ENCODE measurements around the gene SF3B5.

Gene SF3B5

DNA sequence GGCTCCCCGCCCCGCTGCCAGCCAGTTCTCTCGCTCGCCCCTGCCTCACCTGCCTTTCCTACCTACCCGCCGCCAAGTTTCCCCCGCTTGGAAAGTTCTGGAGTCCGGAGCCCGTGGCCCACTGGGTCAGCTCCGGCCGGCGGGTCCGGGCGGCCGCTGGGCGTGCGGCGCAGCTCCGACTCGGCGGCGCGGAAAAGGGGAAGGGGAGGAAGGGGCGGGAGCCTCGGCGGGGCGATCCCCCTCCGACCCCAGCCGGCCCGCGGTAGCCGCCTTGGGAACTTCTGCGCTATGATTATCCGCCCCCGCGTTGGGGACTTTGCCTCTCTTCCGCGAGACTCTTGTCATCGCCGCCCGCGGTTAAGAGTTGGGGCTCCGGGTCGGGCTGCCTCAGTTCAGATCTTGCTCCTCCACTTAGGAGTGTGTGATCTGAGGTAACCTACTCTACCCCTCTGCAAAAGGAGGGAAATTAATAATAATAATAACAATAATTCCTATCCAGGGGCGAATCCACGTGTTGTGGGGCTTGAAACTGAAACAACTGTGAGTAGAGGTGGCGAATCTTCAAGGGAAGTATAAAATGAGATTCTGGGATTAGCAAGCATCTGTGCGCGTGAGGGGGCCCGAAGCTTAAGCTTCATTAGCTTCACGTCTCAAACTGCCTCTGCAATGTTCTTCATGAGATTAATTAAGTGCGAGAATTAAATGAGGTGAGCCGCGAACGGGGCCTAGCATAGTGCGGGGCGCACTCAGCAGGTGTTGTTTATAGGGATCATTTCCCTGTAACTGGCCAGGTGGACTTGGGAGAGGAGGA lies 30.8 kb downstream of the SF3B5 start:
- no peak overlapping the region for H3K27ac ChIP-seq (replicated peaks; ENCODE audit: low read length)
- H3K27me3 ChIP-seq (ENCODE audit: control insufficient read depth in 3 of 3, insufficient read depth in 3 of 3, low read depth in 1 of 3, low read length in 3 of 3): peaks cover 0 to 72% (median 27%) of the 10 kb centered on the region in 3 experiments
- DNase-seq (ENCODE audit: low spot score): peak; percentile 32
- peak overlapping the region; percentile 99 for H3K4me2 ChIP-seq (ENCODE audit: insufficient read depth, low read length, poor library complexity, severe bottlenecking)
- H3K9me3 ChIP-seq (replicated peaks in 1 of 2; ENCODE audit: control insufficient read depth in 2 of 2, insufficient read depth in 1 of 2, low read depth in 1 of 2, low read length in 2 of 2): no peaks in the 10 kb centered on the region
- H3K4me3 ChIP-seq (ENCODE audit: low read length in 2 of 2): peak overlapping the region; percentile 55 to 93
- no peak overlapping the region for H3K14ac ChIP-seq (ENCODE audit: low read length)
- no peaks in the 10 kb centered on the region for H3K36me3 ChIP-seq (replicated peaks in 1 of 2; ENCODE audit: control insufficient read depth in 2 of 2, insufficient read depth in 2 of 2, low read length in 2 of 2)
- H3K4me1 ChIP-seq (ENCODE audit: control insufficient read depth in 2 of 2, insufficient read depth in 1 of 2, low read depth in 1 of 2, low read length in 2 of 2): peaks cover 0 to 5% of the 10 kb centered on the region in 2 donors
- peak overlapping the region; percentile 26 for H4K8ac ChIP-seq (ENCODE audit: low read depth, low read length)
- H2BK12ac ChIP-seq (ENCODE audit: low read length): no peak overlapping the region
- WGBS, 2 donors (ENCODE audit: extremely low coverage in 2 of 2, insufficient read length in 2 of 2, insufficient replicate concordance in 1 of 2): no CpG with 5 or more reads among the region's 57 CpGs
- H2AK5ac ChIP-seq (ENCODE audit: low read depth, low read length): no peak overlapping the region
- H2BK120ac ChIP-seq (ENCODE audit: low read depth, low read length): peak overlapping the region; percentile 20
- H3K23ac ChIP-seq (ENCODE audit: low read depth, low read length, poor library complexity): peak overlapping the region; percentile 71
- H2BK15ac ChIP-seq (ENCODE audit: low read length): peak overlapping the region; percentile 90
- peak overlapping the region; percentile 99 for H2AFZ ChIP-seq (ENCODE audit: low read length)
- peak overlapping the region; percentile 90 for H3K9ac ChIP-seq (ENCODE audit: low read depth, low read length, poor library complexity)
- no peak overlapping the region for H4K91ac ChIP-seq (ENCODE audit: low read depth, low read length, poor library complexity)
- H3K79me1 ChIP-seq (ENCODE audit: low read depth, low read length): no peaks in the 10 kb centered on the region
- H3K18ac ChIP-seq (ENCODE audit: low read length): peak overlapping the region; percentile 98
- H2BK5ac ChIP-seq (ENCODE audit: low read length): peak overlapping the region; percentile 84
- H3K4ac ChIP-seq (ENCODE audit: low read length): no peak overlapping the region

DNA sequence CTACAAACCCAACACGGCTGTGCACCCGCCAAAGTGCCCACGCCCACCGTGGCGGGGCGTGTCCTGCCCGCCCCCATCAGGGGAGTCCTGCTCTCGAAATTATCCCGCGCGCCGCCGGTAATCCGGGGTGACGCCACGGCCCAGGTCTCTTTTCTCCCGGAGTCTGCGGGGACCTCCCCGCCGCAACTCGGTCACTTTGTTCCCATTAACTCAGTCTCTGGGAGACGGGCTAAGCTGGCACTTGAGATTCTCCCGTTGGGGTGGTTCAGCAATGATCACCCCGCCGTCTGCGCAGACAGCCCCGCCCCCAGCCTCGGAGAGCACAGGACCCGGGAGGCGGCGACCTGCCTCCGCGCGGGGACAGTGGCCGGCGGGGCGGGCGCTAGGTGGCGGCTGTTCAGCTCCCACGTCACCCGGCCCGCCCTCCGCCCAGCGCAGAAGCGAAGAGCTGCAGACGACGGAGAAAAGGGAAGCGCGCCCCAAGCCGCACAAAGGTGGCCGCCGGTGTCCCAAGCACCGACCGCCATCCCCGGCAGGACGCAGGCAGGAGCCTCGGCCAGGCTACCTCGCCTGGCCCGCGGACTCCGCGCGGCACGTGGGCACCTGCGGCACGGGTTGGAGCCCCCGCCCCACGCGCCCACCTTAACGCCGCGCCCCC lies 31.5 kb downstream of the SF3B5 start:
- H3K23ac ChIP-seq (ENCODE audit: low read depth, low read length, poor library complexity): peak overlapping the region; percentile 71
- H3K36me3 ChIP-seq (replicated peaks in 1 of 2; ENCODE audit: control insufficient read depth in 2 of 2, insufficient read depth in 2 of 2, low read length in 2 of 2): no peaks in the 10 kb centered on the region
- no peak overlapping the region for H2AK5ac ChIP-seq (ENCODE audit: low read depth, low read length)
- H3K4me1 ChIP-seq (ENCODE audit: control insufficient read depth in 2 of 2, insufficient read depth in 1 of 2, low read depth in 1 of 2, low read length in 2 of 2): peaks cover 0 to 5% of the 10 kb centered on the region in 2 donors
- H2BK120ac ChIP-seq (ENCODE audit: low read depth, low read length): peak overlapping the region; percentile 20
- H3K4me2 ChIP-seq (ENCODE audit: insufficient read depth, low read length, poor library complexity, severe bottlenecking): peak overlapping the region; percentile 99
- no peaks in the 10 kb centered on the region for H3K79me1 ChIP-seq (ENCODE audit: low read depth, low read length)
- DNase-seq (ENCODE audit: low spot score): peak; percentile 74
- H3K27me3 ChIP-seq (ENCODE audit: control insufficient read depth in 3 of 3, insufficient read depth in 3 of 3, low read depth in 1 of 3, low read length in 3 of 3): peaks cover 0 to 72% (median 27%) of the 10 kb centered on the region in 3 experiments
- H3K9me3 ChIP-seq (replicated peaks in 1 of 2; ENCODE audit: control insufficient read depth in 2 of 2, insufficient read depth in 1 of 2, low read depth in 1 of 2, low read length in 2 of 2): peaks cover 0 to 5% of the 10 kb centered on the region in 2 donors
- peak overlapping the region; percentile 98 for H3K18ac ChIP-seq (ENCODE audit: low read length)
- peak overlapping the region; percentile 99 for H2AFZ ChIP-seq (ENCODE audit: low read length)
- peak overlapping the region; percentile 55 to 93 for H3K4me3 ChIP-seq (ENCODE audit: low read length in 2 of 2)
- no peak overlapping the region for H4K91ac ChIP-seq (ENCODE audit: low read depth, low read length, poor library complexity)
- H3K14ac ChIP-seq (ENCODE audit: low read length): no peak overlapping the region
- H3K27ac ChIP-seq (replicated peaks; ENCODE audit: low read length): no peak overlapping the region
- peak overlapping the region; percentile 26 for H4K8ac ChIP-seq (ENCODE audit: low read depth, low read length)
- peak overlapping the region; percentile 90 for H3K9ac ChIP-seq (ENCODE audit: low read depth, low read length, poor library complexity)
- no peak overlapping the region for H2BK12ac ChIP-seq (ENCODE audit: low read length)
- WGBS, 2 donors (ENCODE audit: extremely low coverage in 2 of 2, insufficient read length in 2 of 2, insufficient replicate concordance in 1 of 2): no CpG with 5 or more reads among the region's 72 CpGs
- no peak overlapping the region for H3K4ac ChIP-seq (ENCODE audit: low read length)
- peak overlapping the region; percentile 84 for H2BK5ac ChIP-seq (ENCODE audit: low read length)
- H2BK15ac ChIP-seq (ENCODE audit: low read length): peak overlapping the region; percentile 90

- DNase-seq (ENCODE audit: low spot score): no peak
- Histone ChIP-seq H3K23ac (ENCODE audit: low read depth, low read length, poor library complexity) (no peak overlapping the region), H3K9ac (ENCODE audit: low read depth, low read length, poor library complexity) (no peak overlapping the region), H3K79me1 (ENCODE audit: low read depth, low read length) (no peaks in the 10 kb centered on the region), H3K4me2 (ENCODE audit: insufficient read depth, low read length, poor library complexity, severe bottlenecking) (peak overlapping the region; percentile 99), H3K27ac (replicated peaks; ENCODE audit: low read length) (no peak overlapping the region), H3K4me1 (ENCODE audit: control insufficient read depth in 2 of 2, insufficient read depth in 1 of 2, low read depth in 1 of 2, low read length in 2 of 2) (peaks cover 0 to 5% of the 10 kb centered on the region in 2 donors), H2BK5ac (ENCODE audit: low read length) (no peak overlapping the region), H2BK120ac (ENCODE audit: low read depth, low read length) (no peak overlapping the region), H2BK15ac (ENCODE audit: low read length) (no peak overlapping the region), H3K4me3 (ENCODE audit: low read length in 2 of 2) (peak overlapping the region; percentile 55 to 93), H3K14ac (ENCODE audit: low read length) (no peak overlapping the region), H2AFZ (ENCODE audit: low read length) (peak overlapping the region; percentile 99), H3K9me3 (replicated peaks in 1 of 2; ENCODE audit: control insufficient read depth in 2 of 2, insufficient read depth in 1 of 2, low read depth in 1 of 2, low read length in 2 of 2) (peaks cover 0 to 6% of the 10 kb centered on the region in 2 donors), H3K4ac (ENCODE audit: low read length) (no peak overlapping the region), H3K27me3 (ENCODE audit: control insufficient read depth in 3 of 3, insufficient read depth in 3 of 3, low read depth in 1 of 3, low read length in 3 of 3) (peaks cover 0 to 75% (median 27%) of the 10 kb centered on the region in 3 experiments), H3K36me3 (replicated peaks in 1 of 2; ENCODE audit: control insufficient read depth in 2 of 2, insufficient read depth in 2 of 2, low read length in 2 of 2) (no peaks in the 10 kb centered on the region), H4K8ac (ENCODE audit: low read depth, low read length) (no peak overlapping the region), H4K91ac (ENCODE audit: low read depth, low read length, poor library complexity) (no peak overlapping the region), H2BK12ac (ENCODE audit: low read length) (no peak overlapping the region), H2AK5ac (ENCODE audit: low read depth, low read length) (no peak overlapping the region), H3K18ac (ENCODE audit: low read length) (peak overlapping the region; percentile 98)
- no CpG with 5 or more reads among the region's 16 CpGs for WGBS, 2 donors (ENCODE audit: extremely low coverage in 2 of 2, insufficient read length in 2 of 2, insufficient replicate concordance in 1 of 2)
These were observed 32.1 kb downstream of the SF3B5 start for GRCh38 chr6:144063246-144063743.

DNA sequence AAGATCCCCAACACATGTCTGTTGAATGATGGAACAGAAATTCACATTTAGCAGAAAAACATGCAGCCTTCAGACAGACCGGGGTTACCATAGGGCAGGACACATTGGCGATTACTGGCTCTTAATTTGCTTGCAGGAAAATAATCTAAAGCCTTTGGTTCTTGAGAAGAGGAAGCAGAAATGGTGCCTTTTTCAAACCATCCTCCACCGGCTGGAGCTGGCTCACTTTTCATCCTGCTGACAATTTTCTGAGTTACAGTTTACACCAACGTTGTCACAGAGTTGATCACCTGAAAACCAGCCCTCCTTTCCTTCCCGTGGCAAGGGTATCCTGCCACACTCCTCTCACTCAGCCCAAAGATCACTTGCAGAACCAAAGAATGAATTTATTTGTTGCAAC lies 32.6 kb downstream of the SF3B5 start:
- Histone ChIP-seq H3K27me3 (ENCODE audit: control insufficient read depth in 3 of 3, insufficient read depth in 3 of 3, low read depth in 1 of 3, low read length in 3 of 3) (peaks cover 0 to 70% (median 27%) of the 10 kb centered on the region in 3 experiments), H3K4me2 (ENCODE audit: insufficient read depth, low read length, poor library complexity, severe bottlenecking) (peak overlapping the region; percentile 99), H3K18ac (ENCODE audit: low read length) (no peak overlapping the region), H3K9ac (ENCODE audit: low read depth, low read length, poor library complexity) (no peak overlapping the region), H2BK5ac (ENCODE audit: low read length) (no peak overlapping the region), H3K14ac (ENCODE audit: low read length) (no peak overlapping the region), H3K9me3 (replicated peaks in 1 of 2; ENCODE audit: control insufficient read depth in 2 of 2, insufficient read depth in 1 of 2, low read depth in 1 of 2, low read length in 2 of 2) (peaks cover 0 to 6% of the 10 kb centered on the region in 2 donors), H2BK15ac (ENCODE audit: low read length) (no peak overlapping the region), H3K4me1 (ENCODE audit: control insufficient read depth in 2 of 2, insufficient read depth in 1 of 2, low read depth in 1 of 2, low read length in 2 of 2) (peaks cover 0 to 5% of the 10 kb centered on the region in 2 donors), H3K23ac (ENCODE audit: low read depth, low read length, poor library complexity) (no peak overlapping the region), H2BK12ac (ENCODE audit: low read length) (no peak overlapping the region), H3K79me1 (ENCODE audit: low read depth, low read length) (no peaks in the 10 kb centered on the region), H4K91ac (ENCODE audit: low read depth, low read length, poor library complexity) (no peak overlapping the region), H2AK5ac (ENCODE audit: low read depth, low read length) (no peak overlapping the region), H2AFZ (ENCODE audit: low read length) (no peak overlapping the region), H3K27ac (replicated peaks; ENCODE audit: low read length) (no peak overlapping the region), H4K8ac (ENCODE audit: low read depth, low read length) (no peak overlapping the region), H3K4me3 (ENCODE audit: low read length in 2 of 2) (no peak overlapping the region), H3K4ac (ENCODE audit: low read length) (no peak overlapping the region), H3K36me3 (replicated peaks in 1 of 2; ENCODE audit: control insufficient read depth in 2 of 2, insufficient read depth in 2 of 2, low read length in 2 of 2) (no peaks in the 10 kb centered on the region), H2BK120ac (ENCODE audit: low read depth, low read length) (no peak overlapping the region)
- no peak for DNase-seq (ENCODE audit: low spot score)
- no CpG with 5 or more reads among the region's 5 CpGs for WGBS, 2 donors (ENCODE audit: extremely low coverage in 2 of 2, insufficient read length in 2 of 2, insufficient replicate concordance in 1 of 2)

Measured in neuronal stem cell (in vitro differentiated cells).